Prostate gland (tissue), 2 donors: ENCODE measurements around the gene PANX2.

Experiments used
- POLR2A ChIP-seq: fragments of 450-650 bp; IDR thresholded peaks from one replicate; pipeline ENCODE4 v1.6.1; 2016; ENCODE audit warnings: antibody characterized with exemption, mild to moderate bottlenecking
- TF ChIP-seq, protein P1 (sequence below), 4 experiments: fragments of 200-600 bp in 2 of 4; fragments of 450-650 bp in 2 of 4; sonication (generic) in 2 of 4; IDR thresholded peaks; 1 replicate in 3 of 4; 2 replicates in 1 of 4; pipeline ENCODE4 v1.5.1; 2016 to 2019; ENCODE audit warnings: antibody characterized with exemption in 4 of 4, mild to moderate bottlenecking in 2 of 4, moderate library complexity in 2 of 4

DNA sequence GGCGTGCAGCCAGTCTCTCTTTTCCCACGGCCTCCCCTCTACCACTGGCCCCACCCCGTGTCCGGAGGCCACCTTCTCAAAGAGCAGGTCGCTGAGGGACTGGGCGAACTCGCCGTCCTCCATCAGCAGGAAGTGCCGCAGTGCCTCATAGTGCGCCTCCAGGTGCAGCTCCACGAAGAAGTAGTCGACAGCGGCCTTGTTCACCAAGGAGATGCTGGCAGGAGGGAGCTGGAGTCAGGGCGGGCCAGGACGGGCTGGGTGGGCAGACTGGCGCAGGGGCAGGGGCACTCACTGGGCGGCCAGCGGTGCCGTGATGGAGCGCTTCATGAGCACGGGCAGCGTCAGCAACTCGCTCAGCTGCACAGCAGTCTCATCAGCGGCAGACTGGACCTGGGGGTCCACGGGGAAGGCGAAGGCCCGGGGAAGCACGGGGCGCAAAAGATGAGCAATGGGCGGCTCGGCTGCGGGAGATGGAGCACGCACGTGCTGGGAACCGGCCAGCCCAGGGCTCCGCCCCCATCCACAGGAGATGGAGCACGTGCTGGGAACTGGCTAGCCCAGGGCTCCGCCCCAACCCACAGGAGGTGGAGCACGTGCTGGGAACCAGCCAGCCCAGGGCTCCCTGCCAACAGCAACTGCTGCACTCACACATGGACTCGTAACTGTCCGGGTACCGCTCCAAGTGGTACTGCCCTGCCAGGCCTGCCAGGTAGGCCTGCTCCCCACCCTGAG lies 48.6 kb downstream of the PANX2 start:
- TF ChIP-seq POLR2A = no peak
- TF ChIP-seq, protein P1, sequence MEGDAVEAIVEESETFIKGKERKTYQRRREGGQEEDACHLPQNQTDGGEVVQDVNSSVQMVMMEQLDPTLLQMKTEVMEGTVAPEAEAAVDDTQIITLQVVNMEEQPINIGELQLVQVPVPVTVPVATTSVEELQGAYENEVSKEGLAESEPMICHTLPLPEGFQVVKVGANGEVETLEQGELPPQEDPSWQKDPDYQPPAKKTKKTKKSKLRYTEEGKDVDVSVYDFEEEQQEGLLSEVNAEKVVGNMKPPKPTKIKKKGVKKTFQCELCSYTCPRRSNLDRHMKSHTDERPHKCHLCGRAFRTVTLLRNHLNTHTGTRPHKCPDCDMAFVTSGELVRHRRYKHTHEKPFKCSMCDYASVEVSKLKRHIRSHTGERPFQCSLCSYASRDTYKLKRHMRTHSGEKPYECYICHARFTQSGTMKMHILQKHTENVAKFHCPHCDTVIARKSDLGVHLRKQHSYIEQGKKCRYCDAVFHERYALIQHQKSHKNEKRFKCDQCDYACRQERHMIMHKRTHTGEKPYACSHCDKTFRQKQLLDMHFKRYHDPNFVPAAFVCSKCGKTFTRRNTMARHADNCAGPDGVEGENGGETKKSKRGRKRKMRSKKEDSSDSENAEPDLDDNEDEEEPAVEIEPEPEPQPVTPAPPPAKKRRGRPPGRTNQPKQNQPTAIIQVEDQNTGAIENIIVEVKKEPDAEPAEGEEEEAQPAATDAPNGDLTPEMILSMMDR (IDR thresholded peaks at IDR 0.05) = peak in 1 of 4 experiments; percentile 17
